Hepatocyte (in vitro differentiated cells): ENCODE measurements around the gene NECTIN3. TPM values are rescaled to one million over a fixed set of nuclear protein-coding genes. Genes with fewer than 3 reads are reported as not detected.

Source experiments
- DNase-seq: peaks from one replicate; pipeline ENCODE4 v3.0.0-alpha.2; 2016; ENCODE audit warnings: low spot score
- H2AFZ ChIP-seq: fragments of 200-600 bp; sonication (generic); 2 replicates; pipeline ENCODE4 v1.6.0; 2016; ENCODE audit warnings: antibody characterized with exemption, mild to moderate bottlenecking
- H3K27ac ChIP-seq: fragments of 200-600 bp; sonication (generic); 2 replicates; pipeline ENCODE4 v1.5.1; 2016; ENCODE audit warnings: mild to moderate bottlenecking
- H3K27me3 ChIP-seq: fragments of 200-600 bp; sonication (generic); 2 replicates; pipeline ENCODE4 v1.6.1; 2016
- H3K36me3 ChIP-seq: fragments of 200-600 bp; sonication (generic); replicated peaks from 2 replicates; pipeline ENCODE4 v1.5.1; 2016; ENCODE audit warnings: low read depth; ENCODE audit not compliant: insufficient read depth
- H3K4me1 ChIP-seq: fragments of 200-600 bp; sonication (generic); 2 replicates; pipeline ENCODE4 v1.5.1; 2016; ENCODE audit warnings: mild to moderate bottlenecking, moderate library complexity; ENCODE audit not compliant: insufficient read depth
- H3K4me2 ChIP-seq: fragments of 200-600 bp; sonication (generic); 2 replicates; pipeline ENCODE4 v1.6.0; 2016
- H3K4me3 ChIP-seq: fragments of 200-600 bp; sonication (generic); 2 replicates; pipeline ENCODE4 v1.5.1; 2016; ENCODE audit warnings: mild to moderate bottlenecking
- H3K79me2 ChIP-seq: fragments of 200-600 bp; sonication (generic); 2 replicates; pipeline ENCODE4 v1.6.0; 2017; ENCODE audit warnings: mild to moderate bottlenecking
- H3K9me2 ChIP-seq: fragments of 200-600 bp; sonication (generic); replicated peaks from 2 replicates; pipeline ENCODE4 v1.6.0; 2017; ENCODE audit warnings: mild to moderate bottlenecking; ENCODE audit not compliant: insufficient read depth
- H3K9me3 ChIP-seq: fragments of 200-600 bp; sonication (generic); 2 replicates; pipeline ENCODE4 v1.5.1; 2016; ENCODE audit warnings: low read depth, mild to moderate bottlenecking
- H4K20me1 ChIP-seq: fragments of 200-600 bp; sonication (generic); 2 replicates; pipeline ENCODE4 v1.6.0; 2016; ENCODE audit warnings: mild to moderate bottlenecking; ENCODE audit not compliant: insufficient read depth, poor library complexity, severe bottlenecking
- CTCF ChIP-seq: fragments of 200-600 bp; sonication (generic); IDR thresholded peaks from 2 replicates; pipeline ENCODE4 v1.5.1; 2016; ENCODE audit warnings: antibody characterized with exemption, mild to moderate bottlenecking; ENCODE audit not compliant: poor library complexity
- EZH2 ChIP-seq: fragments of 200-600 bp; sonication (generic); IDR thresholded peaks from 2 replicates; pipeline ENCODE4 v1.6.1; 2016; ENCODE audit warnings: antibody characterized with exemption, mild to moderate bottlenecking, borderline replicate concordance
- EZH2phosphoT487 ChIP-seq: fragments of 200-600 bp; sonication (generic); IDR thresholded peaks from one replicate; pipeline ENCODE4 v1.6.1; 2018; ENCODE audit warnings: antibody characterized with exemption, mild to moderate bottlenecking, low read depth, moderate library complexity; ENCODE audit not compliant: unreplicated experiment, severe bottlenecking
- WGBS: methylation state at CpG from one replicate; pipeline ENCODE4 v1.1.6; 2016; ENCODE audit warnings: low lambda C conversion rate; ENCODE audit errors: missing lambda C conversion rate; 5-methylcytosine and 5-hydroxymethylcytosine counted together
- polyA plus RNA-seq: library from polyadenylated mRNA; unstranded; fragments of >200 nt; fragmentation: Nextera tagmentation; extraction: Ambion mirVana; gene quantifications from 2 replicates; pipeline ENCODE4 v1.2.1, GENCODE V29; 2016
- total RNA-seq: library from RNA; depleted of rRNA; stranded (reverse); fragments of >200 nt; gene quantifications from 2 replicates; pipeline ENCODE4 v1.2.3, GENCODE V29; 2014

Gene NECTIN3
- total and polyA plus RNA-seq, 2 experiments from 2014 or later: 18.9 to 88.6 TPM

GRCh38 chr3:111156517-111156916 lies 84.9 kb downstream of the NECTIN3 start:
- Histone ChIP-seq H3K4me3 (no peak overlapping the region), H3K9me2 (no peaks in the 10 kb centered on the region), H3K4me2 (no peak overlapping the region), H3K27ac (no peak overlapping the region), H3K36me3 (no peaks in the 10 kb centered on the region), H3K4me1 (peaks cover 5% of the 10 kb centered on the region), H4K20me1 (no peaks in the 10 kb centered on the region), H3K9me3 (no peaks in the 10 kb centered on the region), H3K79me2 (no peaks in the 10 kb centered on the region), H3K27me3 (no peaks in the 10 kb centered on the region), H2AFZ (no peak overlapping the region)
- DNase-seq: no peak
- TF ChIP-seq EZH2phosphoT487 (no peak), EZH2 (no peak)
- WGBS: 97% methylated on average over 2 of the region's 2 CpGs

- H3K9me3 ChIP-seq: no peaks in the 10 kb centered on the region
- no peak overlapping the region for H3K4me3 ChIP-seq
- no peak overlapping the region for H3K4me2 ChIP-seq
- no peaks in the 10 kb centered on the region for H4K20me1 ChIP-seq
- no peak for DNase-seq
- H3K4me1 ChIP-seq: no peaks in the 10 kb centered on the region
- no peaks in the 10 kb centered on the region for H3K36me3 ChIP-seq
- H3K9me2 ChIP-seq: no peaks in the 10 kb centered on the region
- TF ChIP-seq EZH2 (no peak), EZH2phosphoT487 (no peak), CTCF (no peak)
- H3K79me2 ChIP-seq: no peaks in the 10 kb centered on the region
- H3K27ac ChIP-seq: no peak overlapping the region
- H2AFZ ChIP-seq: no peak overlapping the region
- no peaks in the 10 kb centered on the region for H3K27me3 ChIP-seq
- 97% methylated on average over 3 of the region's 3 CpGs for WGBS
Observed at GRCh38 chr3:111159391-111159790, 87.8 kb downstream of the NECTIN3 start.

- Histone ChIP-seq H3K27me3 (no peaks in the 10 kb centered on the region), H4K20me1 (no peaks in the 10 kb centered on the region), H3K9me3 (no peaks in the 10 kb centered on the region), H3K9me2 (no peaks in the 10 kb centered on the region), H3K4me2 (no peak overlapping the region), H3K4me1 (no peaks in the 10 kb centered on the region), H3K36me3 (no peaks in the 10 kb centered on the region), H3K27ac (no peak overlapping the region), H3K4me3 (no peak overlapping the region), H2AFZ (no peak overlapping the region), H3K79me2 (no peaks in the 10 kb centered on the region)
- TF ChIP-seq EZH2phosphoT487 (no peak), CTCF (no peak), EZH2 (no peak)
- no peak for DNase-seq
- 96% methylated on average over 3 of the region's 3 CpGs for WGBS
Observed at GRCh38 chr3:111164621-111165020, 93.0 kb downstream of the NECTIN3 start.

GRCh38 chr3:111165411-111165810 lies 93.8 kb downstream of the NECTIN3 start:
- no peak for DNase-seq
- no peaks in the 10 kb centered on the region for H3K9me2 ChIP-seq
- no peaks in the 10 kb centered on the region for H3K27me3 ChIP-seq
- H3K4me2 ChIP-seq: no peak overlapping the region
- no peaks in the 10 kb centered on the region for H3K79me2 ChIP-seq
- H3K4me3 ChIP-seq: no peak overlapping the region
- no peaks in the 10 kb centered on the region for H3K9me3 ChIP-seq
- no peak overlapping the region for H3K27ac ChIP-seq
- H3K36me3 ChIP-seq: no peaks in the 10 kb centered on the region
- no peak for TF ChIP-seq EZH2phosphoT487
- TF ChIP-seq CTCF: no peak
- 90% methylated on average over 3 of the region's 3 CpGs for WGBS
- no peaks in the 10 kb centered on the region for H3K4me1 ChIP-seq
- no peak overlapping the region for H2AFZ ChIP-seq
- H4K20me1 ChIP-seq: no peaks in the 10 kb centered on the region
